Loucy (cell line): ENCODE data around the gene WDR74.
A peak's percentile ranks its signal among the peaks of the same experiment; 100 is the strongest.

Source experiments
- H2AFZ ChIP-seq: fragments of 200-600 bp; sonication (generic); 2 replicates; pipeline ENCODE4 v1.6.0; 2016; ENCODE audit warnings: antibody characterized with exemption, mild to moderate bottlenecking, low read length, moderate library complexity
- H3F3A ChIP-seq: fragments of 200-600 bp; 2 replicates; pipeline ENCODE4 v1.6.0; 2016; ENCODE audit warnings: antibody characterized with exemption, low read depth, mild to moderate bottlenecking
- H3K27me3 ChIP-seq: fragments of 200-600 bp; sonication (generic); 2 replicates; pipeline ENCODE4 v1.6.1; 2014; ENCODE audit warnings: low read length, mild to moderate bottlenecking; ENCODE audit not compliant: insufficient read depth, poor library complexity, severe bottlenecking
- H3K36me3 ChIP-seq: fragments of 200-600 bp; sonication (generic); 2 replicates; pipeline ENCODE4 v1.6.1; 2016; ENCODE audit warnings: low read length; ENCODE audit not compliant: insufficient read depth
- H3K4me1 ChIP-seq: fragments of 200-600 bp; sonication (generic); 2 replicates; pipeline ENCODE4 v1.5.1; 2014; ENCODE audit warnings: low read length, mild to moderate bottlenecking; ENCODE audit not compliant: insufficient read depth, poor library complexity, severe bottlenecking
- H3K4me2 ChIP-seq: fragments of 200-600 bp; sonication (generic); 2 replicates; pipeline ENCODE4 v1.6.0; 2014; ENCODE audit warnings: antibody characterized with exemption, low read length, low read depth, mild to moderate bottlenecking; ENCODE audit not compliant: poor library complexity, severe bottlenecking
- H3K4me3 ChIP-seq: fragments of 200-600 bp; sonication (generic); 2 replicates; pipeline ENCODE4 v1.5.1; 2014; ENCODE audit warnings: low read length, mild to moderate bottlenecking, mixed read lengths; ENCODE audit not compliant: poor library complexity, severe bottlenecking
- H3K79me2 ChIP-seq: fragments of 200-600 bp; sonication (generic); 2 replicates; pipeline ENCODE4 v1.6.1; 2014; ENCODE audit warnings: low read length; ENCODE audit not compliant: insufficient read depth
- H3K9ac ChIP-seq: fragments of 200-600 bp; sonication (generic); 2 replicates; pipeline ENCODE4 v1.6.0; 2014; ENCODE audit warnings: mild to moderate bottlenecking, low read depth, low read length, moderate library complexity; ENCODE audit not compliant: poor library complexity, severe bottlenecking
- H3K9me2 ChIP-seq: fragments of 200-600 bp; sonication (generic); replicated peaks from 2 replicates; pipeline ENCODE4 v1.6.1; 2016; ENCODE audit warnings: low read depth, low read length, mixed read lengths
- H3K9me3 ChIP-seq: fragments of 200-600 bp; sonication (generic); 2 replicates; pipeline ENCODE4 v1.6.1; 2014; ENCODE audit warnings: mild to moderate bottlenecking, antibody characterized with exemption, low read length, low read depth; ENCODE audit not compliant: insufficient read depth
- H4K20me1 ChIP-seq: fragments of 200-600 bp; sonication (generic); 2 replicates; pipeline ENCODE4 v1.6.0; 2014; ENCODE audit warnings: antibody characterized with exemption, low read length, mild to moderate bottlenecking; ENCODE audit not compliant: insufficient read depth, poor library complexity, severe bottlenecking
- CTCF ChIP-seq: fragments of 200-600 bp; sonication (generic); conservative IDR thresholded peaks from 2 replicates; pipeline ENCODE4 v1.5.1; 2014; ENCODE audit warnings: mild to moderate bottlenecking, antibody characterized with exemption, low read length
- EZH2phosphoT487 ChIP-seq: fragments of 200-600 bp; IDR thresholded peaks from 2 replicates; pipeline ENCODE4 v1.6.1; 2018; ENCODE audit warnings: antibody characterized with exemption, mild to moderate bottlenecking, moderate library complexity, borderline replicate concordance

WDR74 gene

GRCh38 chr11:62787005-62787759 is 52.2 kb downstream of the WDR74 start, which contains the start of gene TMEM179B:
Gene TMEM179B (plus strand): TSS chr11:62787402. CDS start chr11:62787432, 30 bp downstream.
- Histone ChIP-seq H3K4me3 (peak within 1 kb of the TSS; percentile 97), H3F3A (0 out of 2 replicates have a peak, but pooled peaks cover under 1% of the 10 kb centered on the region), H3K9ac (peak within 1 kb of the TSS; percentile 98), H3K36me3 (peaks cover 6% of the 10 kb centered on the region; the same call in 1 of the 2 replicates), H3K79me2 (peaks cover 46% of the 10 kb centered on the region), H3K4me1 (peaks cover 29% of the 10 kb centered on the region), H3K27me3 (no peaks in the 10 kb centered on the region), H3K4me2 (peak within 1 kb of the TSS; percentile 88), H2AFZ (peak within 1 kb of the TSS; percentile 62), H3K9me2 (no peaks in the 10 kb centered on the region), H4K20me1 (peaks cover 21% of the 10 kb centered on the region), H3K9me3 (no peaks in the 10 kb centered on the region)
- TF ChIP-seq CTCF (peak; percentile 39; the same call in 1 of the 2 replicates), EZH2phosphoT487 (no peak)

GRCh38 chr11:62786318-62787004 is 52.9 kb downstream of the WDR74 start:
- peaks cover 4% of the 10 kb centered on the region; the same call in 1 of the 2 replicates for H3K36me3 ChIP-seq
- peak overlapping the region; percentile 98 for H3K9ac ChIP-seq
- H3K4me2 ChIP-seq, result peak overlapping the region; percentile 85
- TF ChIP-seq EZH2phosphoT487, result no peak
- TF ChIP-seq CTCF, result peak; percentile 90
- peak overlapping the region; percentile 44; the same call in 1 of the 2 replicates for H2AFZ ChIP-seq
- no peaks in the 10 kb centered on the region for H3F3A ChIP-seq
- no peaks in the 10 kb centered on the region for H3K9me2 ChIP-seq
- H3K4me1 ChIP-seq, result peaks cover 25% of the 10 kb centered on the region
- peaks cover 42% of the 10 kb centered on the region for H3K79me2 ChIP-seq
- H3K4me3 ChIP-seq, result peak overlapping the region; percentile 97
- H3K27me3 ChIP-seq, result no peaks in the 10 kb centered on the region
- H4K20me1 ChIP-seq, result peaks cover 21% of the 10 kb centered on the region
- no peaks in the 10 kb centered on the region for H3K9me3 ChIP-seq
